Endodermal cell (in vitro differentiated cells): ENCODE data around the gene EFHC1. TPM values are rescaled to one million over a fixed set of nuclear protein-coding genes. Genes with fewer than 3 reads are reported as not detected.

ENCODE experiments used
- DNase-seq: peaks from one replicate; pipeline ENCODE4 v3.0.0-alpha.2; 2017
- H3K27ac ChIP-seq: 2 replicates; pipeline ENCODE4 v1.5.1; 2013; ENCODE audit warnings: mild to moderate bottlenecking, low read depth, low read length, moderate library complexity
- H3K27me3 ChIP-seq: 2 replicates; pipeline ENCODE4 v1.6.1; 2013; ENCODE audit warnings: mild to moderate bottlenecking, low read length, moderate library complexity; ENCODE audit not compliant: insufficient read depth, control insufficient read depth, poor library complexity, severe bottlenecking
- H3K36me3 ChIP-seq: 2 replicates; pipeline ENCODE4 v1.7.0; 2013; ENCODE audit warnings: mild to moderate bottlenecking, low read length, moderate library complexity; ENCODE audit not compliant: control insufficient read depth, insufficient read depth
- H3K4me1 ChIP-seq: one replicate; pipeline ENCODE4 v1.7.0; 2013; ENCODE audit warnings: low read length; ENCODE audit not compliant: control insufficient read depth, insufficient read depth
- H3K4me3 ChIP-seq: 2 replicates; pipeline ENCODE4 v1.5.1; 2013; ENCODE audit warnings: mild to moderate bottlenecking, low read length, moderate library complexity
- H3K9ac ChIP-seq: 2 replicates; pipeline ENCODE4 v1.6.1; 2013; ENCODE audit warnings: mild to moderate bottlenecking, low read length, moderate library complexity; ENCODE audit not compliant: poor library complexity, severe bottlenecking; ENCODE audit errors: extremely low read depth
- H3K9me3 ChIP-seq: 2 replicates; pipeline ENCODE4 v1.6.1; 2013; ENCODE audit warnings: mild to moderate bottlenecking, low read length, moderate library complexity; ENCODE audit not compliant: control insufficient read depth
- H3K27ac Mint-ChIP-seq: 2 replicates; pipeline ENCODE4 v1.8.0; 2020; ENCODE audit warnings: mixed read lengths
- H3K27me3 Mint-ChIP-seq: 2 replicates; pipeline ENCODE4 v1.8.0; 2021; ENCODE audit warnings: mild to moderate bottlenecking, mixed read lengths; ENCODE audit not compliant: insufficient read depth
- H3K36me3 Mint-ChIP-seq: 2 replicates; pipeline ENCODE4 v1.8.0; 2020; ENCODE audit warnings: low read depth, mixed read lengths
- H3K4me1 Mint-ChIP-seq: 2 replicates; pipeline ENCODE4 v1.8.0; 2020; ENCODE audit warnings: mixed read lengths
- H3K4me3 Mint-ChIP-seq: 2 replicates; pipeline ENCODE4 v1.8.0; 2020; ENCODE audit warnings: mild to moderate bottlenecking, moderate library complexity, mixed read lengths
- H3K9me3 Mint-ChIP-seq: 2 replicates; pipeline ENCODE4 v1.8.0; 2020; ENCODE audit warnings: mild to moderate bottlenecking, mixed read lengths
- WGBS, 2 experiments: methylation state at CpG; one replicate each; pipeline versions ENCODE4 v1.1.5 to v1.1.7; 2013; ENCODE audit warnings: missing lambda C conversion rate in 2 of 2, mixed read lengths in 1 of 2; ENCODE audit not compliant: insufficient coverage in 1 of 2, insufficient read length in 1 of 2; 5-methylcytosine and 5-hydroxymethylcytosine counted together
- long read RNA-seq, 4 experiments: library from polyadenylated mRNA in 2 of 4; library from RNA in 1 of 4; library from capped mRNA in 1 of 4; stranded (forward) in 3 of 4; unstranded in 1 of 4; transcript quantifications; one replicate each; pipeline ENCODE4 v2.0.0, GENCODE V29; 2020 to 2021; ENCODE audit warnings: inconsistent platforms in 1 of 4
- polyA plus RNA-seq, 2 experiments: library from polyadenylated mRNA; stranded (reverse); fragments of 50-300 nt; gene quantifications; one replicate each; pipeline ENCODE4 v1.2.3, GENCODE V29; 2013
- total RNA-seq, 2 donors: library from RNA; stranded (reverse); fragmentation: NEBNext Ultra II Directional in 1 of 2; extraction: Animal tissue kit (Norgen Biotek cat#: 25700) in 1 of 2; gene quantifications; 2 replicates in 1 of 2; 3 replicates in 1 of 2; pipeline ENCODE4 v1.2.1, GENCODE V29; 2021
- TF ChIP-seq, protein P1 (sequence below): fragments of 200-600 bp; sonication (generic); conservative IDR thresholded peaks from 2 replicates; pipeline ENCODE4 v1.5.0; 2021; ENCODE audit warnings: antibody characterized with exemption, mild to moderate bottlenecking

The EFHC1 gene, protein sequence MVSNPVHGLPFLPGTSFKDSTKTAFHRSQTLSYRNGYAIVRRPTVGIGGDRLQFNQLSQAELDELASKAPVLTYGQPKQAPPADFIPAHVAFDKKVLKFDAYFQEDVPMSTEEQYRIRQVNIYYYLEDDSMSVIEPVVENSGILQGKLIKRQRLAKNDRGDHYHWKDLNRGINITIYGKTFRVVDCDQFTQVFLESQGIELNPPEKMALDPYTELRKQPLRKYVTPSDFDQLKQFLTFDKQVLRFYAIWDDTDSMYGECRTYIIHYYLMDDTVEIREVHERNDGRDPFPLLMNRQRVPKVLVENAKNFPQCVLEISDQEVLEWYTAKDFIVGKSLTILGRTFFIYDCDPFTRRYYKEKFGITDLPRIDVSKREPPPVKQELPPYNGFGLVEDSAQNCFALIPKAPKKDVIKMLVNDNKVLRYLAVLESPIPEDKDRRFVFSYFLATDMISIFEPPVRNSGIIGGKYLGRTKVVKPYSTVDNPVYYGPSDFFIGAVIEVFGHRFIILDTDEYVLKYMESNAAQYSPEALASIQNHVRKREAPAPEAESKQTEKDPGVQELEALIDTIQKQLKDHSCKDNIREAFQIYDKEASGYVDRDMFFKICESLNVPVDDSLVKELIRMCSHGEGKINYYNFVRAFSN
- total RNA-seq = 10 to 100 TPM; 26.4 to 46.4 TPM
- polyA plus RNA-seq (2013, experiment 1 of 2) = 49.7 TPM
- polyA plus RNA-seq (2013, experiment 2 of 2) = 49.3 TPM
- long read RNA-seq, experiment 1, full-length matches to known transcripts = 5 of 11 reads
- long read RNA-seq, experiment 1, partial matches to known transcripts = 5 of 11 reads
- long read RNA-seq, experiment 1, other reads (novel, unspliced or antisense) = 1 of 11 reads
- long read RNA-seq, experiment 2, full-length matches to known transcripts = 28 of 52 reads
- long read RNA-seq, experiment 2, partial matches to known transcripts = 6 of 52 reads
- long read RNA-seq, experiment 2, other reads (novel, unspliced or antisense) = 18 of 52 reads
- long read RNA-seq, experiment 3, full-length matches to known transcripts = 57 of 109 reads
- long read RNA-seq, experiment 3, partial matches to known transcripts = 31 of 109 reads
- long read RNA-seq, experiment 3, other reads (novel, unspliced or antisense) = 21 of 109 reads
- long read RNA-seq, experiment 4, full-length matches to known transcripts = 32 of 115 reads
- long read RNA-seq, experiment 4, partial matches to known transcripts = 71 of 115 reads
- long read RNA-seq, experiment 4, other reads (novel, unspliced or antisense) = 12 of 115 reads

DNA sequence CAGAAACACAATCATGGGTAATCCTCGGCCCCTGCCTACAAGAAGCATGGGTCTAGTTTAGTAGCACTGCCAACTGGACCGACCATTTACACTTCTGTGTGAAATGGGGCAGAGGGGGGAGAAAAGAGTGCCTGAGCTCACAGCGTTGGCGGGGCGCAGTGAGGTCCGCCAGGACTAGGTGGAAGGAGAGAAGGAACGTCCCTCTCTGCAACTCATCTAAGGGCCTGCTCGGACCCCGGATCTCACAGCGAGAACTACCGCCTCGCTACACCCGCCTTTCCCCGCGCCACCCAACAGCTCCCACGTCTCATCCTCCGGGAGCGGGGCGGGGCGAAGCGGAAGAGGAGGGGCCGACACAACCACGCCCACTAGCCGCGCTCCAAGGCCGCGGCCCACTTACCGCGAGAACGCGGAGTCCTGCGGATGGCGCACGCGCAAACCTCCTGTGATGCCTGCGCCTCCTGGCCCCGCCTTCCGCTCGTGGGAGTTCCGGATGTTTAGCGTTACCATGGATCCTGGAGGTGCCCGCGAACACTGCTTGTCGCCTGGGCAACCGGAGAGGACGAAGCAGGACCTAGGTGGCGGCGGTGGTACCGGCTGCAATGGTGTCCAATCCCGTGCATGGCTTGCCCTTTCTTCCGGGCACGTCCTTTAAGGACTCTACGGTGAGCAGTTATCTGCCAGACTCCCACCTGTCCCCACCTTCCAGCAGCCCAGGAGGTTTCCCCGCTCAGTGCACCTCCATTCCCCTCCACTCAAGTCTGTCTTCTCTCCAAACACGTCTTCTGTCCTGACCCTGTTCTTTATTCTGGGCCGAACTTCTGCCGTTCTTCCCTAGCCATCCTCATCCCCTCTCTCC is at the start of gene EFHC1:
Gene EFHC1, plus strand, starts transcription at position 534 of the 859 bp plus-strand sequence. Its CDS starts 69 bp downstream, at position 603.
- Histone ChIP-seq H3K36me3 (peaks cover 2% of the 10 kb centered on the region), H3K27ac (peak within 1 kb of the TSS; percentile 84), H3K9me3 (no peaks in the 10 kb centered on the region), H3K9ac (peak within 1 kb of the TSS; percentile 75), H3K27me3 (no peaks in the 10 kb centered on the region), H3K4me1 (peaks cover 3% of the 10 kb centered on the region), H3K4me3 (peak within 1 kb of the TSS; percentile 89)
- H3K27ac Mint-ChIP-seq = no peak within 1 kb of the TSS
- H3K36me3 Mint-ChIP-seq = no peaks in the 10 kb centered on the region
- TF ChIP-seq, protein P1, sequence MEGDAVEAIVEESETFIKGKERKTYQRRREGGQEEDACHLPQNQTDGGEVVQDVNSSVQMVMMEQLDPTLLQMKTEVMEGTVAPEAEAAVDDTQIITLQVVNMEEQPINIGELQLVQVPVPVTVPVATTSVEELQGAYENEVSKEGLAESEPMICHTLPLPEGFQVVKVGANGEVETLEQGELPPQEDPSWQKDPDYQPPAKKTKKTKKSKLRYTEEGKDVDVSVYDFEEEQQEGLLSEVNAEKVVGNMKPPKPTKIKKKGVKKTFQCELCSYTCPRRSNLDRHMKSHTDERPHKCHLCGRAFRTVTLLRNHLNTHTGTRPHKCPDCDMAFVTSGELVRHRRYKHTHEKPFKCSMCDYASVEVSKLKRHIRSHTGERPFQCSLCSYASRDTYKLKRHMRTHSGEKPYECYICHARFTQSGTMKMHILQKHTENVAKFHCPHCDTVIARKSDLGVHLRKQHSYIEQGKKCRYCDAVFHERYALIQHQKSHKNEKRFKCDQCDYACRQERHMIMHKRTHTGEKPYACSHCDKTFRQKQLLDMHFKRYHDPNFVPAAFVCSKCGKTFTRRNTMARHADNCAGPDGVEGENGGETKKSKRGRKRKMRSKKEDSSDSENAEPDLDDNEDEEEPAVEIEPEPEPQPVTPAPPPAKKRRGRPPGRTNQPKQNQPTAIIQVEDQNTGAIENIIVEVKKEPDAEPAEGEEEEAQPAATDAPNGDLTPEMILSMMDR = no peak
- no peak within 1 kb of the TSS for H3K4me3 Mint-ChIP-seq
- H3K27me3 Mint-ChIP-seq = no peaks in the 10 kb centered on the region
- WGBS, 2 experiments = 0% methylated on average over 9 to 57 of the region's 57 CpGs
- H3K9me3 Mint-ChIP-seq = no peaks in the 10 kb centered on the region
- H3K4me1 Mint-ChIP-seq = peaks cover 18% of the 10 kb centered on the region
- peak; percentile 99 for DNase-seq

DNA sequence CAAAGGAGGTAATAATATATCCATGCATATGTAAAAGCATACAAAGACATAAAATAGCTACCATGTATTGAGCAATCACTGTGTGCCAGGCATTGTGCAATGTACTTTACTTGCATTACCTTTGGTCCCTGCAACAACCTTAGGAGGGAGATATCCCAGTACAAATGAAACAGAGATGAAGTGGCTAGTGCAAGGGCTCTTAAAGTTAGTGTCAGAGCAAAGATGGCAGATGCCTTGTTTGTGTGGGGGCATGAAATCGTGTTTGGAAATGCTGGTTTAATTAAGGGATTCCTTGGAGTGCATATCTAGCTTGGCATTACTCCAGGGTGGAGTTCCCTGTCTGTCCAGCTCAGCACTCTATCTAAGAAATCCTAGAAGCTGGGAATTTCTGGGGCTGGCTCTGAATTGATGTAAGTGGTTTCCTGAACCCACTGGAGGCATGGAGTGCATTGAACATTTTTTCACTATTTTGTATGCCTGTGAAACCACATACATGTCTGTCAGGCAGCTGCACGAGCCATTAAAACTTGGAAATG is 48.4 kb upstream of the EFHC1 start:
- Mint-ChIP-seq H3K27me3 (no peaks in the 10 kb centered on the region), H3K27ac (no peak overlapping the region), H3K4me3 (no peak overlapping the region), H3K36me3 (peaks cover 9% of the 10 kb centered on the region), H3K9me3 (peaks cover 3% of the 10 kb centered on the region), H3K4me1 (peaks cover 13% of the 10 kb centered on the region)
- Histone ChIP-seq H3K9me3 (no peaks in the 10 kb centered on the region), H3K27ac (no peak overlapping the region), H3K4me1 (no peaks in the 10 kb centered on the region), H3K36me3 (no peaks in the 10 kb centered on the region), H3K4me3 (no peak overlapping the region), H3K9ac (no peak overlapping the region), H3K27me3 (no peaks in the 10 kb centered on the region)
- 0 to 42% methylated on average over 1 to 2 of the region's 2 CpGs for WGBS, 2 experiments
- TF ChIP-seq, protein P1 = no peak
- DNase-seq = no peak
